Activated CD8-positive, alpha-beta memory T cell treated with anti-CD3 and anti-CD28 coated beads for 48 hours (primary cell): ENCODE data around the gene MLKL.
A peak's percentile ranks its signal among the peaks of the same experiment; 100 is the strongest.
"Not testable (repeated sequence)": the region's sequence is repeated elsewhere in the genome, so short reads cannot be mapped to it uniquely, and the experiment has no call there.

Experiments
- DNase-seq, 3 experiments: peaks; one replicate each; pipeline ENCODE4 v3.0.0-alpha.2; 2020; ENCODE audit warnings: low read depth in 2 of 3, low spot score in 2 of 3

The MLKL gene

GRCh38 chr16:74732707-74733350, 32.2 kb upstream of the MLKL start:
- DNase-seq: no peak

DNA sequence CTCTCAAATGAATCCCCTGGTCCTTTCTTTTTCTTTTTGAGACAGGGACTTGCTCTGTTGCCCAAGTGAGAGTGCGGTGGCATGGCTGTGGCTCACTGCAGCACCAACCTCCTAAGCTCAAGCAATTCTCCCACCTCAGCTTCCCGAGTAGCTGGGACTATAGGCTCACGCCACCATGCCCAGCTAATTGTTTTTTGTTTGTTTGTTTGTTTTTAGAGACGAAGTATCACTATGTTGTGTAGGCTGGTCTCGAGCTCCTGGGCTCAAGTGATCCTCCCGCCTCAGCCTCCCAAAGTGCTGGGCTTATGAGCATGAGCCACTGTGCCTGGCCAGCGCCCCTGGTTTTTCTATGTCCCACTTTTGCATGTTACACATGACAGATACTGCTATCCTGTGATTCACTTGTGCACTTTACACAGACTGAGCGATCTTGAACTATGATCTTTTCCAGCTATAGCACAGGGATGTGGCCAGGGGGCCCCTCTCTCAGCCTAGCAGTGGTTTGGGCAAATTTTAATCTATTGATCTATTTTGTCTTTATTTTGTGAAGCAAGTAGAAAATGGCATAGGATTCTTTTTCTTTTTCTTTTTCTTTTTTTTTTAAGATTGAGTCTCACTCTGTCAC, 31.3 kb upstream of the MLKL start:
- no peak for DNase-seq

- no peak for DNase-seq
These were observed 29.4 kb upstream of the MLKL start for GRCh38 chr16:74729783-74730683.

- no peak for DNase-seq
These were observed 27.2 kb upstream of the MLKL start for GRCh38 chr16:74727903-74728302.

GRCh38 chr16:74726716-74727115, 26.1 kb upstream of the MLKL start:
- peak in 2 of 3 experiments; percentile 7 to 36 for DNase-seq

DNA sequence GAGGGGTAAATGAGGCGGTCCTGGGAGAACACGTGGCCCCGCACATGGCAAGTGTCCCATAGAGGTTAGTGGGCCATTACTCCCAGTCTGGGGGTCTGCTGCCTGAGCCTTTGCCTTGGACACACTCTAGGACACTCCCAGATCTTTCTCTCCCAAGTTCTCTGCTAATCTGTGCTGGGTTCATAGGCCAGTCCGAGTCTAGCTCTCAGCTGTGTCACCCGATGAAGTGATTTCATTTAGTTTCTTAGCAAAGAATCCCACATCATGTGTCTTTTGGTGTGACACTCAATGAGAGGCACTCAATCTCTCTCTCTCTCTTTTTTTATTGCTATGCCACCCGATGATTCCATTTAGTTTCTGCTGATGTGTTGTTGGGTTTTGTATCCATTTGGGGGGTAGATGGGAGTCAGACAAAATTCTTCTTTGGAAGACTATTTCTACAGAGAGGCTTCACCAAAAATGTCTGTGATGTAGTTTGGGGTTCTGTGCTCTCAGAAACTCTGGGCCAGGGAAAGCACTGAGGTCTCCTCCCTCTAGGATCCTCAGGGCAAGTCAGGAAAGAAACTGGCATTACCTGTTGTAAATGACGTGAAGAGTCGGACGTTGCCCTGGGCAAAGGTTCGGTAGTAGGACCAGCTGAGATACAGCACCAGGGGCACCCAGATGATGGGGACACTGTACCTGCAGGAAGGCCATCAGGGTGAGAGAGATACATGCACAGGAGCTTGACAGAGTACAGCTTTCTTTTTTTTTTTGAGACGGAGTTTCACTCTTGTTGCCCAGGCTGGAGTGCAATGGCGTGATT, 25.2 kb upstream of the MLKL start:
- no peak for DNase-seq

DNA sequence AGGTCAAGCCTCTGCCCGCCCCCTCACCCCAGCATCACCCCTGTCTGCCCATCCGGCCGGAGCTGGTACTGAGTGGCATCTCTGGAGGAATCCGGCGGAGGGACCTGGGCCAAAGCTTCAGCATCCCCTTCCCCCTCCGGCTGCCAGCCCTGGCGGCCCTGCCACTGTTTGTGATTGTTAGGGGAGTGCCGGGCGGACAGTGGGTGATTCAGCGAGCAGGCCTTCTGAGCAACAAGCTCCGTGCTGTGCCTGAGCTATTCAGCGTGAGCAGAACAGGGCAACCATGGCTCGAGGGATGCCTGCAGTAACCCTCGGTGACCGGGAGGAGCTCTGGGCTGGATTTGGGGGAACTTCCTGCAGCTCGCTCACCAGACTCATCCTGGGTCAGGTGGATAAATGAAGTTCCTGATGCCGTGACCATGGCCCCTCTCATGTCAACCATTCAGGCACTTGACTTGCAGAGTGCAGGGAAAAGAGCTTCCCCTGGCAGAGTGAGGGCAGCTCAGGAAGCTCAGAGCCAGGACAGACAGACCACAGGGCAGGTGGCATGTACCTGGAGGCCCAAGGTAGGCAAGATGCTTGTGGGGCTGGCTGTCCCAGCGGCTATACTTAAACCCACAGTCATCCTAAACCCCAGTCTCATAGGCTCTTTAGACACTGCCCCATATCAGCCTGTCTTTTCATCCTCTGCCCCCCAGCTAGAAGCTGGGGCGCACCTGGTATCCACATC, 24.3 kb upstream of the MLKL start:
- no peak for DNase-seq

GRCh38 chr16:74723256-74723655, 22.6 kb upstream of the MLKL start:
- DNase-seq: no peak

DNA sequence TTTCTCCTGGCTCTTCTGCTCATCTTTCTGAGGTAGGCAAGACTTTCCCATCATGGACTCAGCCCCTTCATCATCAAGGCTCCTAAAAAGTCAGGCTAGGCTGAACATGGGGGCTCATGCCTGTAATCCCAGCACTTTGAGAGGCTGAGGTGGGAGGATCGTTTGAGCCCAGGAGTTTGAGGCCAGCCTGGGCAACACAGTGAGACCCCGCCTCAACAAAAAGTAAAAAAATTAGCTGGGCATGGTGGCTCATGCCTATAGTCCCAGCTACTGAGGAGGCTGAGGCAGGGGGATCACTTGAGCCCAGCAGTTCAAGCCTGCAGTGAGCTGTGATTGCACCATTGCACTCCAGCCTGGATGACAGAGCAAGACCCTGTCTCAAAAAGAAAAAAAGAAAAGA, 21.5 kb upstream of the MLKL start:
- not testable (repeated sequence) for DNase-seq

DNA sequence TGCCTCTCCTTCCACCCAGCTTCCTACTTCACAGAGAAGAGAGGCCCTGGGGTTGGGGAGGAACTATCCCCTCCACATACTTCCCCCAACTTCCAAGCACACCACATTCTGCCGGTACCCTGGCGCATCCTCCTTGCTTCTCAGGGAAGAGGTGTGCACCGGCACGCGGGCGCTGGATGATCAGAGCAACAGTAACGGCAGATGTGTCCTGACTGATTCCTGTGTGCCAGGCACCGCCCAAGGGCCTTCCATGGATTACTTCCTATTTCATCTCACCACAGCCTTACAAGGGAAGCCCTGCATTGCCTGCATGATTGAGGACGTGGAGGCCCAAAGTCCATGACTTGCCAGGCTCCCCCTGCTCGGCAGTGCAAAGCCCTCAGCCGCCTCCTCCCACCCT, 21.1 kb upstream of the MLKL start:
- no peak for DNase-seq

DNA sequence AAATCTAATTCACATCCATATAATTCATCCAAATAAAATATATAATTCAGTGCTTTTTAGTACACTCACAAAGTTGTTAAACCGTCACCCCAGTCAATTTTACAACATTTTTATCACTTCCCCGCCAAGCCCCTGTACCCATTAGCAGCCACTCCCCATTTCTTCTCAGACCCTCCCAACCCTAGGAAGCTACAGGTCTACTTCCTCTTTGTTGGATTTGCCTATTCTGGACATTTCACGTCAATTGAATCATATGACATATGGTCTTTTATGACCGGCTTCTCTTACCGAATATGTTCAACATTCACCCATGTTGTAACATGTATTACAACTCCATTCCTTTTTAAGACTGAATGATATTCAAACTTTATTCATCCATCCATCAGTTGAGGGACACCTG, 19.9 kb upstream of the MLKL start:
- DNase-seq: no peak

GRCh38 chr16:74718741-74719610, 18.3 kb upstream of the MLKL start:
- no peak for DNase-seq

GRCh38 chr16:74718140-74718539, 17.5 kb upstream of the MLKL start:
- no peak for DNase-seq

GRCh38 chr16:74717367-74717766, 16.7 kb upstream of the MLKL start:
- no peak for DNase-seq

DNA sequence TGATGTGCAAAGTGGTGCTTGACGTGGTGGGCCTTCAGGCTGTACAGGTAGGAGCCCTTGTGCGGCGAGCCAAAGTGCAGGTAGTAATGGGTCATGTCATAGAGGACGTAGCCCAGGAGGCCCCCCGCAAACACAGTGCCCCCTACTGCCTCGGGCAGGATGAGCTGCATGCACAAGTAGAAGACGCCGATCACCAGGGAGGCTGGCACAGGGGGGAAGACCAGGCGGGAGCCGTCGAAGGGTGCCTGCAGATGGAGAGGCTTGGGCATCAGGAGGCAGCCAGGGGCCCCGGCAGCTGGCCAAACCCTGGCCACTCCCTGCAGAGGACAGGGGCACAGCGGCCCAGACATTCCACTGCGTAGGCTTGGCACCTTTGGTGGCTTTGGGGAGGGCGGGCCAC, 15.7 kb upstream of the MLKL start:
- no peak for DNase-seq

DNA sequence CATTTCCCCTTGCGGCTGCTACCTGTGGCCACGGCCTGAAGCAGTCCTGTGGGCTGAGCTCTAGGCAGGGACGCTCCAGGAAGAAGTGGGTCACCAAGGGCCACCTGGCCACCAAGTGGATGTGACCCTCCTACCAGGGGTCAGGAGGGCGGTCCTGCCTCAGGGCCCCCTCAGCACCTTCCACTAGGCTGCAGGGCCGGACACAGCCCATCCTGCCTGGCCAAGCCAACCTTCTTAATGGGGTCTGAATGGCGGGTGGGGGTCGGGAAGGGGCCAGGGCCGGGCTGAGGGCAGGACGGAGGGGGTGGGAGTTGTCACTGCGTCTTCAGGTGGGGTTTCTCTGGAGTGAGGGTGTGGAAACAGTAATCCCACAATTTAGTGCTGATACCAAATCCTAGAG, 13.2 kb upstream of the MLKL start:
- DNase-seq: no peak

GRCh38 chr16:74713325-74713724, 12.7 kb upstream of the MLKL start:
- DNase-seq: no peak

GRCh38 chr16:74711938-74712337, 11.3 kb upstream of the MLKL start:
- no peak for DNase-seq

GRCh38 chr16:74710401-74710800, 9.7 kb upstream of the MLKL start:
- DNase-seq: no peak

DNA sequence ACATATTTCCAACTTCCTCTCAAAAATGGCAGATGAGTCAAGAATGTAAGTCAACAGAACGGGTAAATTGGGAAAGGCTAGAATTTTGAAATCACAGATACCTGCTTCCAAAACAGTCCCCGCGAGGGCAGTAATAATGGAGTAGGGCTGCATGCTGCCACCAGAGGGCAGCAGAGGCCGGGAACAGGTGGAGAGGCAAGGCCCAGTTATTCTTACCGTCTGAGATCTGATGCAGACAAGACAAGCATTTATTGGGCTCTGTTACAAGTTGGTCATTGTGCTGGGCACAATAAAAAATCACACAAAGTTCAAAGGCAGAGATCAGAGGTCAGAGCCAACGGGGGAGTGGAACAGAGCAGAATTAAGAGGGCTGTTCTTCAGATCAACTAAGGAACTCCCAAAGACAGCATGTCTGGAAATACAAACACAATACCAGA, 8.8 kb upstream of the MLKL start:
- peak; percentile 46 to 63 (median 51) for DNase-seq
